Small intestine (tissue), 7 donors: ENCODE measurements around the gene SLC39A9. TPM values are rescaled to one million over a fixed set of nuclear protein-coding genes. Genes with fewer than 3 reads are reported as not detected.

ENCODE experiments used
- DNase-seq, 2 donors: peaks; one replicate each; pipeline versions ENCODE4 v3.0.0 to v3.0.0-alpha.2; 2013
- FAIRE-seq: peaks from 2 replicates; lab custom pipeline; 2012; peaks lifted over from hg19 to GRCh38; lab: Jason Lieb, UNC
- H3K27ac ChIP-seq, 3 donors: one replicate each; pipeline ENCODE4 v1.5.1; 2013; ENCODE audit warnings: low read length in 2 of 3, mild to moderate bottlenecking in 2 of 3, control low read depth in 1 of 3, inconsistent platforms in 1 of 3, low read depth in 1 of 3, moderate library complexity in 1 of 3
- H3K27me3 ChIP-seq, 3 donors: one replicate each; pipeline ENCODE4 v1.6.1; 2013; ENCODE audit warnings: low read length in 3 of 3, inconsistent platforms in 1 of 3; ENCODE audit not compliant: control insufficient read depth in 3 of 3, insufficient read depth in 3 of 3
- H3K36me3 ChIP-seq, 3 donors: one replicate each; pipeline ENCODE4 v1.6.1; 2013; ENCODE audit warnings: low read length in 3 of 3, inconsistent platforms in 1 of 3, low read depth in 1 of 3, mild to moderate bottlenecking in 1 of 3, moderate library complexity in 1 of 3; ENCODE audit not compliant: control insufficient read depth in 3 of 3, insufficient read depth in 2 of 3
- H3K4me1 ChIP-seq, 3 donors: one replicate each; pipeline ENCODE4 v1.6.1; 2013; ENCODE audit warnings: low read length in 2 of 3, inconsistent platforms in 1 of 3, low read depth in 1 of 3, mild to moderate bottlenecking in 1 of 3, moderate library complexity in 1 of 3; ENCODE audit not compliant: control insufficient read depth in 3 of 3, insufficient read depth in 2 of 3
- H3K4me3 ChIP-seq, 3 donors: one replicate each; pipeline ENCODE4 v1.5.1; 2013; ENCODE audit warnings: low read length in 3 of 3, control low read depth in 1 of 3, inconsistent platforms in 1 of 3, low read depth in 1 of 3, mild to moderate bottlenecking in 1 of 3, moderate library complexity in 1 of 3
- H3K9me3 ChIP-seq, 2 donors: one replicate each; pipeline ENCODE4 v1.6.1; 2013; ENCODE audit warnings: low read depth in 1 of 2, low read length in 1 of 2; ENCODE audit not compliant: control insufficient read depth in 2 of 2, insufficient read depth in 1 of 2
- WGBS, 3 donors: extraction: QIAGEN DNeasy Blood & Tissue Kit; methylation state at CpG; one replicate each; pipeline ENCODE4 v1.1.7; 2013; 5-methylcytosine and 5-hydroxymethylcytosine counted together
- polyA plus RNA-seq, 4 donors: library from polyadenylated mRNA; stranded (reverse) in 3 of 4; unstranded in 1 of 4; fragments of 200-250 nt in 3 of 4; fragments of 120-200 nt in 1 of 4; gene quantifications; one replicate each; pipeline versions ENCODE4 v1.2.1 to v1.2.3, GENCODE V29; 2013
- donor health status: healthy with polysubstance abuse.
- donor health status: control.
- donor health status: control.
- donor health status: Bipolar disorder and iron deficiency.
- donor health status: healthy.

Gene SLC39A9
- polyA plus RNA-seq, 4 donors, result 25.1 to 73.4 (median 31.6) TPM

- Histone ChIP-seq H3K27me3 (peaks cover 0 to 5% (median 0%) of the 10 kb centered on the region in 3 donors), H3K4me1 (no peaks in the 10 kb centered on the region), H3K27ac (no peak overlapping the region), H3K36me3 (no peaks in the 10 kb centered on the region), H3K4me3 (no peak overlapping the region), H3K9me3 (no peaks in the 10 kb centered on the region)
- 96 to 100% (median 100%) methylated on average over 1 of the region's 1 CpG for WGBS, 3 donors
- DNase-seq (no peak), FAIRE-seq (no peak)
Measured at GRCh38 chr14:69504775-69505174, 106.3 kb downstream of the SLC39A9 start.

- no peak for FAIRE-seq
- DNase-seq, result no peak
- Histone ChIP-seq H3K27me3 (peaks cover 0 to 2% (median 0%) of the 10 kb centered on the region in 3 donors), H3K27ac (no peak overlapping the region), H3K9me3 (no peaks in the 10 kb centered on the region), H3K4me3 (no peak overlapping the region), H3K4me1 (no peaks in the 10 kb centered on the region), H3K36me3 (no peaks in the 10 kb centered on the region)
- 65 to 77% (median 68%) methylated on average over 8 of the region's 8 CpGs for WGBS, 3 donors
Measured at GRCh38 chr14:69505338-69506240, 107.1 kb downstream of the SLC39A9 start.

GRCh38 chr14:69506241-69506595, 107.7 kb downstream of the SLC39A9 start:
- no peak for DNase-seq
- H3K36me3 ChIP-seq, result no peaks in the 10 kb centered on the region
- no peaks in the 10 kb centered on the region for H3K9me3 ChIP-seq
- H3K27me3 ChIP-seq, result peaks cover 0 to 2% (median 0%) of the 10 kb centered on the region in 3 donors
- H3K4me3 ChIP-seq, result no peak overlapping the region
- 34 to 56% (median 50%) methylated on average over 1 of the region's 1 CpG for WGBS, 3 donors
- H3K4me1 ChIP-seq, result no peaks in the 10 kb centered on the region
- FAIRE-seq, result no peak
- H3K27ac ChIP-seq, result no peak overlapping the region

Other genes with a start within 250 kb of the SLC39A9 start
- gene DCAF5, start 245.6 kb upstream of the SLC39A9 start, polyA plus RNA-seq, result 10 to 100 TPM; 13.2 to 43.4 (median 16.2) TPM
- gene EXD2, start 207.2 kb upstream of the SLC39A9 start, polyA plus RNA-seq, result 10 to 100 TPM in 2 of 4 donors, 1 to 10 TPM in 2; 3.2 to 21.4 (median 7.5) TPM
- 10 to 100 TPM in 1 of 4 donors, 1 to 10 TPM in 1, under 1 TPM in 2; 0.45 to 18.2 (median 1.5) TPM for gene GALNT16, start 138.5 kb upstream of the SLC39A9 start, polyA plus RNA-seq
- gene ERH, start 393 bp upstream of the SLC39A9 start, polyA plus RNA-seq, result 100 to 1,000 TPM; 131 to 207 (median 141) TPM
- under 1 TPM in 3 of 4 donors, not detected in 1; under 0.01 to 0.04 (median 0.03) TPM for gene PLEKHD1, start 86.0 kb downstream of the SLC39A9 start, polyA plus RNA-seq
- gene CCDC177, start 176.2 kb downstream of the SLC39A9 start, polyA plus RNA-seq, result under 1 TPM in 2 of 4 donors, not detected in 2; 0.01 to 0.03 TPM
- gene SUSD6, start 212.9 kb downstream of the SLC39A9 start, polyA plus RNA-seq, result 10 to 100 TPM; 14.3 to 46.2 (median 16.7) TPM